DMS 273 treated with DMSO at 0.1 percent for 48 hours (cell line): ENCODE data around the gene STRIP1.

ENCODE experiments used
- DNase-seq: peaks from one replicate; lab custom pipeline; 2025; lab: John Stamatoyannopoulos, UW

Gene STRIP1

GRCh38 chr1:110091791-110092190, 57.4 kb downstream of the STRIP1 start:
- no peak for DNase-seq

GRCh38 chr1:110092991-110093390, 58.6 kb downstream of the STRIP1 start:
- no peak for DNase-seq

GRCh38 chr1:110094931-110095654, 60.7 kb downstream of the STRIP1 start:
- no peak for DNase-seq

- no peak for DNase-seq
Measured at GRCh38 chr1:110097507-110098221, 63.2 kb downstream of the STRIP1 start.

GRCh38 chr1:110098222-110099026, 64.0 kb downstream of the STRIP1 start:
- DNase-seq = no peak

GRCh38 chr1:110100335-110100734, 65.9 kb downstream of the STRIP1 start:
- no peak for DNase-seq

GRCh38 chr1:110102081-110102480, 67.7 kb downstream of the STRIP1 start:
- no peak for DNase-seq
